Posterior cingulate gyrus (tissue), 11 donors: ENCODE results near the gene LRP1.

Experiments used
- DNase-seq, 10 donors: peaks; one replicate each; pipeline versions ENCODE4 v3.0.0 to v3.0.0-alpha.2; 2020 to 2021; ENCODE audit warnings: mixed read lengths in 3 of 10
- intact Hi-C: fragments of 100-400 bp; cut with DNase I; formaldehyde crosslinking; loops from one replicate; pipeline ENCODE4 v1.15.1; 2023

The LRP1 gene

DNA sequence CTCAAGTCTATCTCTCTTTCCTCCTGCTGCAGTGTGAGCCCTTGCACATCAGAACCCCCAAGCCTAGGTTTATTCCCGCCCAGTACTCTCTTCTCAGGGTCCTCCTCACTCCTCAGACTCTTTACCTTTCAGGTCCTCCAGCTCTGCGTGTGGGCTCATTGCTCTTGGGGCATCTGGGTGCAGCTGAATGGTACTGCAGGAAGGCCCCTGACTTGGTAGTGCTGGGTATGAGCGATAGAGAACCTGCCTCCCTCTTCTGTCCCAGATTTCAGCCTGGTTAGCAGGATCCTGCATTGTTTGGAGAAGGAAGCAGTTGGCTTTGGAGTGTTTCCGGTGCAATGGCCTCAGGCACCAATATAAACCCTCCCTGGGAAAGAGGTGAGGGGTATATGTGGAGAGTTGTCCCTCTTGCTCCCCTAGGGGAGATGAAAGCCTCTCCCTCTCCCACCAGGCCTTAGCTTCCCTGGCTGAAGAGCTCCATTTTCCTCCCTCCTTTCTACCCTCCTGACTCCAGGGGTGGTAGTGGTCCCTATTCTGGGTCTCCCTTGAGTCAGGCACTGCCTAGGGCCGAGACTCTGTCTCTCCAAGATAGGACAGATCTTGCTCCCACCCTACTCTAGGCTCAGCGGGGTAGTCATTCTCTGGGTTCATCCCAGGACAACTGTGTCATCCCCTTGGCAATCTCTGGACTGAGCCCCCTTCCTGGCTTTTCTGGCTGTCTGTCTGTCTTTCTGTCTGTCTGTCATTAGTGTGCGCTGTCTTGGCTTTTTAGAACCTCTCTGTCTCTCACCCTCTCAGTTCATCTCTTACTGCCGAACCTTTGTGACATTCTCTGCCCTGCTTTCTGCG lies 3.8 kb downstream of the LRP1 start:
- DNase-seq: peak in 1 of 10 donors; percentile 26
- intact Hi-C loops: no loop called here

DNA sequence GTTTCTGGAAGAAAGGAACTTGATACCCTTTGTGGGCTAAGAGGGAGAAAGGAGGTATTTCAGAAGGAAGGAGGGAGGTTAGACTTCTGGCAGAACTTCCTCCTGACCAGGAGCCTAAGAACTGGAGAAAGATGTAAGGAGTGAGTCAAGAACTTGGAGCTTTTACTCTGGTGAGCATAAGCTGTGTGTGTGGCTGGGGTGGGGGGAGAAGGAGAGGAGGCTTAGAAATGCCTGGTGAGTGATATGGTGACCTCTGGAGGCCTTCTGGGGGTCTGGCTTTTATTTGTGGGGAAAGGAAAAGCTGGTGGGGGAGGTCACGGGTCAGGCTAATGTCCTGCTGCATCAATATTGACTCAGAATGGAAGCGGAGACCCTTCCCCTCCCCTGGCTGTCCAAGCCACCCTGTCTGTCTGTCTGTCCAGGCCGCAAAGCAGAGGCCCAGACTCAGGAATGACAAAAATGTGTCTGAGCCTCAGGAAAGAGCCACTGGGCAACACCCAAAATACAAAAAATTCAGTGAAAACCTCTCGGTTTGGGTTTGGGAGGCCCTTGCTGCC lies 4.8 kb downstream of the LRP1 start:
- intact Hi-C loops: no loop called here
- DNase-seq: peak in 1 of 10 donors; percentile 31

DNA sequence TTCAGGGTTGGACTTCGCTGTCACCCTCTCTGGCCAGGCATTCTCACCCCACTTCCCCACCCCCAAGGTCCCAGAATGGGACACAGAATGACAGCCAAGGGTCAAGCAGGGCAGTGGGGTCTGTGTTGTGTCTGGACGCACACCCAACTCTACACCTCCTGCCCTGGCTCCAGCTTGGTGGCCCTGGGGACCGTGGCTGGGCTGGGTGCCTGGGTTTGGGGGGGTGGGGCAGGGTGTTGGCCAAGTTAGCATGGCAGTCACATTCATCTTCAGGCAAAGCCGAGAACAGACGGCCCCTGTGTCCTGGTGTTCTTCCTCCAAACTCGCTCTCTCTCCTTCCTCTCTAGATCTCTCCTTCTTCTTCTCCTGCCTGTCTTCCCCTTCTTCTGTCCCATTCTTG lies 5.6 kb downstream of the LRP1 start:
- intact Hi-C loops: no loop called here
- DNase-seq: peak in 1 of 10 donors; percentile 77

DNA sequence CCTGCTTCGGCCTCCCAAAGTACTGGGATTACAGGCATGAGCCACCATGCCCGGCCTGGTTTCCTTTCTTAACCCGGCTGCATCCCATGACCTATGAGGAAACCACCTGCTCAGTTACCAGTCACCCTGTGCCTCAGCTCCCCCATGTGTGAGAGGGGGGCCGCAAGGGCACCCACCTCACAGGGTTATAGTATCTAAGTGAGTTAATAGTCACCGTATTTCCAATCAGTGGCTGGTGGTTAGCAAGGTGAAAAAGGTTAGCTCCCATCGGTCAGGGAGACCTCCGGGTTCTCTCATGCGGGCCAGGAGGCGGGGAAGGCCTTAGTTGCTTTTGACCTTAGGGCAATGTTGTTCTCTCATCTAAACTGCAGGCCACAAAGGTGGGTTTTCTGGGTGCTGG lies 6.7 kb downstream of the LRP1 start:
- DNase-seq: peak in 2 of 10 donors; percentile 8 to 28
- intact Hi-C loops: no loop called here

DNA sequence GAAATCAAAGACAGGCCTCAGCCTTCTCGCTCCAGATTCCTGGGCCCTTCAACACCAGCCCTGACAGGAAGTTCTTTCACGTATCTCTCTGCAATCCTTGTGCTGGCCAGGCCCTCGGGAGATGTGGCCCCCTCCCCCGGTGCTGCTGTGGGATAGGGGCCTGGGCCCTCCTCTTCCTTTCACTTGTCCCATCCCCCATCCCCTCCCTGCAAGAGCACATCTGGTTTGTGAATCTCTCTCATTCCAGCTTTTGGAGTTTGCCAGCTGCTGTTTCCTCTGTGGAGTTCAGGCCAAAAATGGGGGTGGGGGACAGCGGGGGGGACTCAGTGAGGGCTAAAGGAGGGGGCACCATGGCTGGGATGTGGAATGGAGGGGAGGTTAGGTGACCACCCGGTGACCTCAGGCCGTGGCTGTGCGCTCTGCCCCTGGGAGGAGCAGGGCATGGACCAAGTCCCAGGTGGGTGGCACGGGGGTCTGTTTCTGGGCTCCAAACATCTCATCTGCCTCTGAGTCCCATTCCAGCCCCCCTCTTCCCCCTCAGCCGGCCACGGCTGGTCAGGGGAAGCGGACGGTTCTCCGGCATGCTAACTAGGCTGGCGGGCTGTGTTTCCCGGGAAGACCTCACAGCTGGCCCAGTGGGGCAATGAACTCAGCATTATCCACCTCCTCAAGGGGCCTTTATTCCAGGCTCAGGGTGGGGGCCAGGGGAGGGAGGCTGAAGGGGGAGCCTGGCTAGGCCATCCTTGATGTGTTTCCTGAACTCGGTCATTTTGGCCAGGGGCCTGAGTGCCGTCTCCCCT lies 7.4 kb downstream of the LRP1 start:
- DNase-seq: peak in 8 of 10 donors; percentile 48 to 93 (median 68)

DNA sequence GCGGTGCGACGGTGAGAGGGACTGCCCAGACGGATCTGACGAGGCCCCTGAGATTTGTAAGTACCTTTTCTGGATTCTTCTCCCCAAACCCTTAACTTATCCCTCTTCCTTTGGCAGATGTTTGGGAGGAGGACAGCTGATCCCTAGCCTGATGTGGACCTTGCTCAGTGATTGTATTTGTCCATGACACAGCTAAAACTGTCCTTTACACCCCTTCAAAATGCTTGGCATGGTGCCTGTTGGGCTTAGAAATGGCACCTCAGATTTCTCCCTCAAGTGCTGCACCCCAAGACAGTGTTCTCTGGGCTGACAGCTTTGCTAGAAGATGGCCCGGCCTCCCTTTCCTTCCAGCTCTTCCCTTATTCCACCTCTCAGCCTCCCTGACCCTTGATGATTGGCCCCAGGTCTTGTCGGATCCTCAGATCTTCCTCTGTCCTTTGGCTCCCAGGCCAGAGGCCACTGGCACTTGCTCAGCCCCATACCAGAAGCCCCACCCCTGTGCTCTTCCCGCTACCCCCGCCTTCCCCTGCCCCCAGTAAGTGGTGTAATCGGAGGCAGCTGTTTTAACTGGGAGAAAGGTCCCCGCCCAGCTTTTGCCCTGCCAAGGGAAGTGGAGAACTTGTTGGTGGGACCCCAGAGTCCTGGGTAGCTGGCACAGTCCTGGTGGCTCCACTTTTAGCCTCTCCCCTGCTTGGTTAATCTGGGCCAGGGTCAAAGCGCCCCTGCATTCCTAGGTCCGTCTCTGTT lies 10.4 kb downstream of the LRP1 start:
- intact Hi-C loops: no loop called here

More for the DNA sequence above, 7.4 kb downstream of the LRP1 start:
- intact Hi-C loops: no loop called here

DNA sequence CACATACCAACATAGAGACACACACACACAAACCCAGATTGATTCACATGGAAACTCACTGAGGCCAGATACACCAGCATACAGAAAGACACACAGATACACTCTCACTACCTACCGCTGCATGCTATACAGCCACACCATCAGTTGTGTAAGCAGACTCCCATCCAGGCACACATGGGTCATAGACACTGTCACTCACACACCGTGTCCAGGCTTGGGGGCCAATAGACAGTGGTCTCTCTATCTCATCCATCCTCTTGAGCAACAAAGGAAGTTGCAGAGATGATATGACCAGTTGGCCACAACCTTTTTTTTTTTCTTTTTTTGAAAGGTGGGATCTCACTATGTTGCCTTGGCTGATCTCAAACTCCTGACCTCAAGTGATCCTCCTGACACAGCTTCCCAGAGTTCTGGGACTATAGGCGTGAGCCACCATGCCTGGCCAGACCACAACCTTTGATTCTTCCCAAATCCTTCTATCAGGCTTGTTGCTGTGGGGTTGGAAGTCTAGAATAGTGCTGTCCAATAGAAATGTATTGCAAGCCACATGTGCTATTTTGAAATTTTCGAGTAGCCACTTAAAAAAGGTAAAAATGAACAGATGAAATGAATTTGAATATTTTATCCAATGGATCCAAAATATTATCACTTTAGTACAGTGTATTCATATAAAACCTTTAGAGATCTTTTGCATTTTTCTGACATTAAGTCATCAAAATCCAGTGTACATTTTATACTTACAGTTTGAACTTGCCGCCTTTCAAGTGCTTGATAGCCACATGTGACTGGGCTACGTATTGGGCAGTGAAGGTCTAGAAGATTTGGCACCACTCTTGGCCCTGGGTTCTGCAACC lies 11.7 kb downstream of the LRP1 start:
- intact Hi-C loops: no loop called here
- DNase-seq: peak in 2 of 10 donors; percentile 12 to 22

More for the DNA sequence above, 10.4 kb downstream of the LRP1 start:
- peak in 2 of 10 donors; percentile 34 to 48 for DNase-seq

DNA sequence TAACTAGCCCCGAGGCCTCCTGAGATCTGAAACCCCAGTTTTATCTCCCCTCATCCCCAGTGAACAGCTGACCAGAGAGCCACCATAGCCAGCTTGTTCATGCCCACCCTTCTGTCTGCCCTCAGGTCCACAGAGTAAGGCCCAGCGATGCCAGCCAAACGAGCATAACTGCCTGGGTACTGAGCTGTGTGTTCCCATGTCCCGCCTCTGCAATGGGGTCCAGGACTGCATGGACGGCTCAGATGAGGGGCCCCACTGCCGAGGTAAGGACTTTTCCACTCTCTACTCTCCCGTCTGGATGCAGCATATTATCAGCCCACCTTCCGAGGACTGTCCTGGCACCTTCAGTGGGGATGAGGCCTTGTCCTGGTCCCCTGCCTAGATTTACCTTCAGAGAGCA lies 13.0 kb downstream of the LRP1 start:
- DNase-seq: peak in 2 of 10 donors; percentile 65

DNA sequence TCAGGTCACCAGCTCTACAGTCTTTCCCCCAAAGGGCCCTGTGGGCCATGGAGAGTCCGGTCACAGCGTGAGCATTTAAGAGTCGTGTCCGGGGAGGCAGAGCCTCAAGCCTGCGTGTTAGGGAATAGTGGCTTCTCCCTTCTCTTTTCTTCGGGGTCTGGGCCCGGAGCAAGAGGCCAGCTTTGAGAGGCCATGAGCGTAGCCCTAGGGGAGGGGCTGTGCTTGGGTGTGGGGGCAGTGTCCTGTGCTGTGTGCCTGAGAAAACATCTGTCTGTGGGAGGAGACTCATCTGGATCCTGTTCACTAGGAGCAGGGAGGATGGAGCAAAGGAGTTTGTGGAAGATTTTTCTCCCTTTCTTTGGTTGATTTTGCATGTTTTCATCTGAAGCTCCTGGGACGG lies 13.8 kb downstream of the LRP1 start:
- peak in 2 of 10 donors; percentile 62 to 67 for DNase-seq
- intact Hi-C loops: no loop called here

More for the DNA sequence above, 13.0 kb downstream of the LRP1 start:
- intact Hi-C loops: no loop called here

DNA sequence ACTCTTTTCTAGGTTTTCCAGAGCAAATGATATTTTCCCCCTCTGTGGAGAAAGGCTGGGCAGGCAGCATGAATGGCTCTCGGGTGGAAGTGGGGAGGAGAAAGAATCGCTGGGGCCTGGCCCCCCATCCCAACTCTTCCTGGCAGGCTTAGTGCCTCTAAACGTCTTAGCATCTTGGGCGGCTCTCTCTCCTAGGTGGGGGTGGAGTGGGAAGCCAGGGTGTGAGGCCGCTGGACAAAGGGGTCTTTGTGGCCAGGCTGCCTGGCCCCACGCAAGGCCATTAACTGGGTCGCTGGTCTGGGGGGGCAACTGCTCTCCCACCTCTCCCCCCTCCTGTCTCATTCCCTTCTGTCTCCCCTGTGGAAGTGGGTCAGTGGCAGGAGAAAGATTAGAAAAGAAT lies 14.4 kb downstream of the LRP1 start:
- intact Hi-C loops: no loop called here

DNA sequence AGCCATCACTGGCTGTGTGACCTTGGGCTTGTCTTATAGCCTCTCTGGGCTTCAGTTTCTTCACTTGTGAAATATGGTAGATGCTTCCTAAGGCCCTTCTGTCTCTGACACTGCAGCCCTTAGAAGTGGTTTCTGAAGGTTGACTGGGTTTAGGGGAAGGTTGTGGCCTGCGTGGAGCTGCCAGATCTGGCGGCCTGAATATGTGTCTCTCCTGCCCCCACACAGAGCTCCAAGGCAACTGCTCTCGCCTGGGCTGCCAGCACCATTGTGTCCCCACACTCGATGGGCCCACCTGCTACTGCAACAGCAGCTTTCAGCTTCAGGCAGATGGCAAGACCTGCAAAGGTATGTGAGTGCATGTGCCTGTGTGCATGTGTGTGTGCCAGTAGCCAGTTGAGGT lies 15.2 kb downstream of the LRP1 start:
- peak in 2 of 10 donors; percentile 50 to 80 for DNase-seq
- intact Hi-C loops: no loop called here

More for the DNA sequence above, 14.4 kb downstream of the LRP1 start:
- DNase-seq: peak in 2 of 10 donors; percentile 82 to 85

DNA sequence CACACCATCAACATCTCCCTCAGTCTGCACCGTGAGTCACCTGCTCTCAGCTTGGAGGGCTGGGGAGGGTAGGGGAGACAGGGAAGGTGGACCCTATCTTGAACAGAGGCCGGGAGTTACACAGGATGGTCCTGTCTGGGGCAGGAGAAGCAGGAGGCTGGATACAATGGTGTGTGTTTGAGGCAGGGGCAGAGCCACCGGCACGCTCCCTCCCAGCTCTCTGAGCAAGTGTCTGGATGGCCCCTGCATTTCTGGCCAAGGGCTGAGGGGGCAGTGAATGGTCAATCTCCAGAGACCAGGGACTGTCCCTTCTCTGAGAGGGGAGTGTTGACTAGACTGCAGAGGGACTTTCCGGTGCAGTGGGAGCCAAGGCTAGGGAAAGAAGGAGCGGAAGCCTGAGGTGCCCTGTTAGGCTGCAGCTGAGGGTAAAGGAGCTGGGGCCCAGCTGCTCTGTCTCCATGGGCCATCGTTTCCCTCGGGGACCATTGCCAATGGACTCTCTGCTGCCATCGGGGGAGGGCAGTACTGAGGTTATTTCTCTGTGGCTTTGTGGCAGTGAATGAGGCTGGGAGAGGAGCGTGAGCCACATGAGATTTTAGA lies 17.3 kb downstream of the LRP1 start:
- peak in 1 of 10 donors; percentile 79 for DNase-seq
- intact Hi-C loops: no loop called here

DNA sequence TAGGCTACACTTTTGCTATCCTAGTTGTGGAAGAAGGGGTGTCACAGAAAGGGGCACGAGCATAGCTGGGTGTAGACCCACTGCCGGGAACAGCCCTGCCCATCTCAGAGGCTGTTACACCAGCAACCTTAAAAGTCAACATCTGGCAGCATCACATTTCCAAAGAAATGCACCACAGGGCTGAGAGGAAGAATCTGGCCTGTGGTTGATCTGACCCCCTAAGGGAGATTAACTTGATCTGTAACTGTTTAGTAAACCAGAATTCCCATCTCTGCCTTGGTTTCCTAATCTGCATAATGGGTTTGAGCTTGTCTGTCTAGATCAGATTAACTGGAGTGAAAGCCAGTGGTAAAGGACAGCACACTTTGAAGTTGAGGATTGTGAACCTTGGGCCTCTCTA lies 17.8 kb downstream of the LRP1 start:
- intact Hi-C loops: no loop called here
- peak in 1 of 10 donors; percentile 2 for DNase-seq

DNA sequence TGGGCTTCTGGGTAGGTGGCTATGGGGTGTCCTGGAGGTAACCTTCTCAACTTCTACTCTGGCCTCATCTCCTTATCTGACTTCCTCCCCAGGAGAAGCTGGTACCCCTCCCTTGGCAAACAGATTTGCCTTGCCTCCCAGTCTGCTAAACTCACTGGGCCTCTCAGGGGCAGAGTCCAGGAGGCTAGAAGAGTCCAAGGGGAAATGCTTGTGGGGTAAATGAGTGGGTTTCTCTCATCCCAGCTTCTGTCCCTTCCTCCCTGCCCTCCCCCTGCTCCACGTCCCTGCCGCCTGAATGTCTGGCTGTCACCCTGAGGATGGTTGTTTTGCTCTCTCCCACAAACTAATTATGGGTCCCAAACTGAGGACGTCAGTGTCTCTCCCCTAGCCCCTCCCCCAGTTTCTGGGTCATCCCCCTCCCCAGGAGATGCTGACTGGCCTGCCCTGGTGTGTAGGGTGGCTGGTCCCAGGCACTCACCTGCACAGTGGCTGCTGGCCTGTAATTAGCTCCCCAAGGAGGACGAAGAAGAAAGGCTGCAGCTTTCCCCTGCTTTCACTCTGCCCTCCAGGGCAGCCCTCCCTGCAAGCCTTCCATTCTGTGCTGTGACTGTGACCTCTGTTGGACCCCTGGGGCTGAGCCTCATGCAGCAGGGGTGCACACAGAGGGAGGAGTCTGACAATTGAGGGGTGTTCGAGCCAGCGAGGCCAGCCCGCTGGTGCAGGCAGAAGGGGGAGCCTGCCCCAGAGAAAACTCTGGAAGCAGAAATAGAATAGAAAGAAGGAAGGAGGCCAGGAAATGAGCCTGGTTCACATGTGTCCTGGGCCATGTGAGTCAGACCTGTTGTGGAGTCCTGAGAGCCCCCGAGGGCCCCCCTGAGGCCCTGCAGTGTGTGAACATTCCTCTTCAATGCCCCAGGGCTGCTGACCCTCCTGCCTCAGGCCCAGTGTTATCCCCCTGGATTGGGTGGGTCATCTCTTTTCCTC lies 19.0 kb downstream of the LRP1 start, which contains the start of gene LRP1-AS:
TSS of gene LRP1-AS (minus strand) at position 659 of the 984 bp plus-strand sequence.
- intact Hi-C loops: no loop called here
- DNase-seq: peak in 1 of 10 donors; percentile 55

DNA sequence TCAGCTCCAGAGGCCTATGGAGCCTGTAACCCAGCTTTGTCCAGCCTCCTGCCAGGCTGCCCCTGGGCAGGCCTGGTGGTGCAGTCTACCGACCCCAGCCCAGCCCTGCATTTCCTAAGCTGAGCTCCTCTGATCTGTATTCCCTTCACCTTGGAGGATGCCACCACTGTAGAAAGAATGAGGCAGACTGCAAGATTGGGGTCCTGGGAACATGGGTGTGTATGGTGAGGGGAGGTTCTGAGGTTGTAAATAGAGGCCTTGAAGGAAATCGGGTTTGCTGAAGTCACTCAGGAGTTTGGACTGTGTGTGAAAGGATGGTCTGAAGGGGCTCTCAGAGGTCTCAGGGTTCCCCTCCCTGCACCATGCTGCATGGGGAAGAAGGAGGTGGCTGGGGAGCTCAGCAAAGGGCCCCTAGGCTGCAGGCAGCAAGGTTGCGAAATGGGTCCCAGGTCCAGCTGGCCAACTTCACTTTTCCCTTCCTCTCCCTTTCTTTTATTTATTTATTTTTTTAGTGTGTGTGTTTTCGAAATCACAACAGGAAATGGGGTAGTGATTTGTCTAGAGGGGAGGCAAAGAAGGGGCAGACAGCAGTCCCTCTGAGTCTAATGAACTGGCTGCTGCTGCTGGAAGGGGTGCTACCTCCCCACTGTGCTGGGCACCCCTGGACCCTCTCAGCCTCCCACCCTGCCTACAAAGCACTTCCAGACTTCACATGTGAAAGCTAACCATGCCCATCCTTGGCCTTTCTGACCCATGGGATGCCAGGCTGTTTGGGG lies 20.4 kb downstream of the LRP1 start:
- intact Hi-C loops: no loop called here
- DNase-seq: no peak

DNA sequence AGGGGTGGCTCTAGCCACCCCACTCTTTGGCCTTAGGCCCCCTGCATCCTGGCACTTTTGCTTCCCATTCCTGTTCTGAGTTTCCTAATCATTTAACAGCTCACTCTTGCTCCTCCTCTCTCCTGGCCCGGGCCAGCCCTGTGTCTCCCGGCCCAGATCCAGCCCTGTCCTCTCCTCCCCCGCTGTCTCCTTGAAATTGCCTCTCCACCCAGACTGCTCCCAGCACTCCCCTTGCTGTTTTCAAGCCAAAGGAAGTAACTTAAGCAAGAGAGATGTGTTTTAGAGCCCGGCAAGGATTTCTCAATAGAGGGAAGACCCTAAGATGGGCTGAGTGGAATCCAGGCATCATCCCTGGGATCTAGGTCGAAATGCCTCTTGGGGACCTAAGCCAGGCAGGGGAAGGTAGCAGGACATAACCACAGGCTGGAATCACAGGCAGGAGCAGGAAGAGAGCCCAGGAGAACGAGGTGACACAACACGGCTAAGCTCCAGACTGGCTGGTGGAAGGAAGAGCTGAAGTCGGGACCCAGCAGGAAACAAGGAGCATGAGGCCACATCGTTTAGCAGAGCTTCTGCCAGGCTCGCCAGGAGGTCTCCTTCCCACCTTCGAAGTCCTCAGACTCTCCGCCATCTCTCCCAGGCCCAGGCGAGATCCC lies 21.1 kb downstream of the LRP1 start:
- intact Hi-C loops: no loop called here
- DNase-seq: no peak
